Activated CD4-positive, alpha-beta memory T cell treated with anti-CD3 and anti-CD28 coated beads for 36 hours (primary cell): ENCODE data around the gene DHRS12. TPM values are rescaled to one million over a fixed set of nuclear protein-coding genes. Genes with fewer than 3 reads are reported as not detected.
A peak's percentile ranks its signal among the peaks of the same experiment; 100 is the strongest.

Source experiments
- CTCF ChIA-PET: fragments of 350-600 bp; sonication (Branson Sonifier 250); formaldehyde crosslinking; loops from one replicate; lab custom pipeline; 2021; ENCODE audit warnings: antibody characterized with exemption, inconsistent platforms; lab: Charles Lee
- POLR2A ChIA-PET: fragments of 350-600 bp; sonication (Branson Sonifier 250); formaldehyde crosslinking; loops from one replicate; lab custom pipeline; 2021; ENCODE audit warnings: antibody characterized with exemption; lab: Charles Lee
- DNase-seq: peaks from one replicate; pipeline ENCODE4 v3.0.0-alpha.2; 2020
- H3K27ac Mint-ChIP-seq: one replicate; pipeline ENCODE4 v1.8.0; 2021; ENCODE audit warnings: mixed read lengths
- H3K27me3 Mint-ChIP-seq: one replicate; pipeline ENCODE4 v1.8.0; 2021; ENCODE audit warnings: mixed read lengths
- H3K36me3 Mint-ChIP-seq: one replicate; pipeline ENCODE4 v1.8.0; 2021; ENCODE audit warnings: mixed read lengths
- H3K4me1 Mint-ChIP-seq: one replicate; pipeline ENCODE4 v1.8.0; 2021; ENCODE audit warnings: low read depth, mixed read lengths
- H3K4me3 Mint-ChIP-seq: one replicate; pipeline ENCODE4 v1.8.0; 2021; ENCODE audit warnings: mild to moderate bottlenecking, mixed read lengths
- H3K9me3 Mint-ChIP-seq: one replicate; pipeline ENCODE4 v1.8.0; 2021; ENCODE audit warnings: mixed read lengths
- intact Hi-C: fragments of 100-400 bp; cut with micrococcal nuclease; formaldehyde crosslinking; loops from one replicate; pipeline ENCODE4 v1.15.1; 2023
- total RNA-seq, 2 experiments: library from RNA; stranded (reverse); gene quantifications; one replicate each; pipeline ENCODE4 v1.2.3, GENCODE V29; 2021

DHRS12 gene
- total RNA-seq, 2 experiments from 2014 or later = 6.7 to 7.0 TPM

- Mint-ChIP-seq H3K9me3 (no peaks in the 10 kb centered on the region), H3K27me3 (no peaks in the 10 kb centered on the region), H3K4me1 (peaks cover 90% of the 10 kb centered on the region), H3K27ac (peak overlapping the region; percentile 84), H3K36me3 (no peaks in the 10 kb centered on the region), H3K4me3 (peak overlapping the region; percentile 42)
- intact Hi-C loops = loop anchor here (1.0 kb wide), 4 partner anchors 8 to 193 kb away; partner anchors contain the start of gene ALG11
- ChIA-PET POLR2A (interaction anchor here (0.8 to 1.5 kb wide), 4 partner anchors 13 to 233 kb away, joined by 3 to 4 read pairs (median 4); no protein-coding TSS in a partner anchor), CTCF (interaction anchor here (0.7 to 4.2 kb wide), 6 partner anchors 13 to 30 kb away, joined by 3 to 33 read pairs (median 4); no protein-coding TSS in a partner anchor)
- peak; percentile 78 for DNase-seq
Observed at GRCh38 chr13:51818781-51819511, 15.0 kb upstream of the DHRS12 start.

DNA sequence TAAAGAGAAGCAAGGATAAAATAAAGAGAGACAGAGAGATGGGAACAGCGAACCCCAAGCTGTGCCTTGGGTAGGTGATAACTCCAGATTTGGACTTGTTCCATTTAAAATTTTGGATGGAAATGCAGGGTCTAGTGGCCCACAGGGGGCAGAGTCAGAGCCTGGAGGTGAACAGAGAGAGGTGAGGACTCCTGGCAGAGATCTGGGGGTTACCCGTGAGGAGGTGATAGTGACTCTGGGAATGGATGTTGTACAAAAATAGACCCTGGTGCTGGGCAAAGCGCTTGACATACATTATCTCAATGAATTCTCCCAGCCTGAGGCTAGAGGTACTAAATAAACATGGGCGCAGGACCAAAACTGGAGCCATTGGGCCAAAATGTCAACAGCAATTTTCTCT lies 14.3 kb upstream of the DHRS12 start:
- POLR2A ChIA-PET = interaction anchor here (1.2 kb wide), 1 partner anchor 16 kb away, joined by 3 read pairs; no protein-coding TSS in a partner anchor
- H3K9me3 Mint-ChIP-seq = no peaks in the 10 kb centered on the region
- peak; percentile 31 for DNase-seq
- H3K4me3 Mint-ChIP-seq = no peak overlapping the region
- peaks cover 83% of the 10 kb centered on the region for H3K4me1 Mint-ChIP-seq
- peak overlapping the region; percentile 84 for H3K27ac Mint-ChIP-seq
- no peaks in the 10 kb centered on the region for H3K36me3 Mint-ChIP-seq
- intact Hi-C loops = no loop called here
- CTCF ChIA-PET = interaction anchor here (1.0 to 4.2 kb wide), 4 partner anchors 14 to 40 kb away, joined by 4 to 33 read pairs (median 6); no protein-coding TSS in a partner anchor
- no peaks in the 10 kb centered on the region for H3K27me3 Mint-ChIP-seq

- intact Hi-C loops = no loop called here
- no peaks in the 10 kb centered on the region for H3K36me3 Mint-ChIP-seq
- no peak for DNase-seq
- H3K4me3 Mint-ChIP-seq = no peak overlapping the region
- no peaks in the 10 kb centered on the region for H3K9me3 Mint-ChIP-seq
- CTCF ChIA-PET = interaction anchor here (1.0 to 1.2 kb wide), 2 partner anchors 15 to 40 kb away, joined by 4 to 5 read pairs; no protein-coding TSS in a partner anchor
- POLR2A ChIA-PET = no interaction called here
- H3K27ac Mint-ChIP-seq = peak overlapping the region; percentile 84
- peaks cover 79% of the 10 kb centered on the region for H3K4me1 Mint-ChIP-seq
- no peaks in the 10 kb centered on the region for H3K27me3 Mint-ChIP-seq
Observed at GRCh38 chr13:51817717-51818116, 13.8 kb upstream of the DHRS12 start.

DNA sequence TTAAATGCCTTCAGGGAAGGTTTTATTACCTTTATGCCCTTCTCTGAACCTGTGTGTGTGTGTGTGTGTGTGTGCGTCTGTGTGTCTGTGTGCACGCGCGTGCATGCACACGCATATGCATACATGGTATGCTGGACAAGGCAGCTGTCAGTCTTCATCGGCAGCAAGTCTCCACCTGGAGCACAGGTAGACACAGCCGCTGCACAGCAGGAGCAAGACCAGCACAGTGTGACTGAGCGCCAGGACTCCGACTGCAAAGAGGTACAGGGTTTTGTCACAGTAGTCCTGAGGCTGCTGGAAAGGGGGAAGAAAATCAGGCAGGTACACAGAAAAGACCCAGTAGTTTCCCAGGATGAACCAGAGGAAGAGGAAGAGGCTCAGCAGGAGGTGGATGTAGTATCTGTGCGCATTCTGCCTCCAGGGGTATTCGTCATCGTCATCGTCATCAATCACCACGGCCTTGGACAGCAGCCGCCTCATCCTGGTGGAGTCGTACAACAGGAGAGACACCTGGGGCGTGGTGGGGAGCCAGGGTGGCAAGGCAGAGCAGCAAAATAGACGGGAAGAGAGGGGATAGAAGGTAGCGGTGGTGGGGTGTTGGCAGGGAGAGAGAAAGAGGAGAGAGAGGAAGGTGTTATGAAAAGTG lies 12.8 kb upstream of the DHRS12 start:
- no peaks in the 10 kb centered on the region for H3K27me3 Mint-ChIP-seq
- intact Hi-C loops = no loop called here
- no peak overlapping the region for H3K4me3 Mint-ChIP-seq
- no peaks in the 10 kb centered on the region for H3K9me3 Mint-ChIP-seq
- POLR2A ChIA-PET = interaction anchor here (0.8 kb wide), 1 partner anchor 364 kb away, joined by 3 read pairs; no protein-coding TSS in a partner anchor
- DNase-seq = no peak
- H3K4me1 Mint-ChIP-seq = peaks cover 77% of the 10 kb centered on the region
- no peaks in the 10 kb centered on the region for H3K36me3 Mint-ChIP-seq
- CTCF ChIA-PET = interaction anchor here (1.2 to 7.3 kb wide), 13 partner anchors 9 to 311 kb away, joined by 3 to 158 read pairs (median 17); partner anchors contain the start of gene TMEM272
- no peak overlapping the region for H3K27ac Mint-ChIP-seq

DNA sequence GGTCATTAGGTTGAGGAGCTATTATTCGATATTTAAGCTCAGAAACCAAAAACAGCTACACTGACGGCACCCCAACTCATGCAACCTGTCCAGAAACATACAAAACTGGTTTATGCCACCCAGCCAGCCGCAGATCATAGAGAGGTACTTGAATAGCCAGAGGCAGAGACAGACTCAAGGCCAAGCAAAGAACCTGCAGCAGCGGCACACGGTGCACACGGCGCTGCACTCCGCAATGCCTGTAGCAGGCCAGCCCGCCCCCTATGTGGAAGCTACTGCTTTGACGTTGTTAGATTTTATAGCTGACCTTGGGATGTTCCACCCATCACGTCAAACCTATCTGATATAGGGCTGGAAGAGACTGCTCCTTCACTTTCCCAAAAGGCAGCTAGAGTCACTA lies 11.9 kb upstream of the DHRS12 start:
- Mint-ChIP-seq H3K27ac (no peak overlapping the region), H3K36me3 (no peaks in the 10 kb centered on the region), H3K27me3 (no peaks in the 10 kb centered on the region), H3K9me3 (no peaks in the 10 kb centered on the region), H3K4me3 (no peak overlapping the region), H3K4me1 (peaks cover 74% of the 10 kb centered on the region)
- intact Hi-C loops = loop anchor here (1.0 to 2.0 kb wide), 4 partner anchors 9 to 311 kb away; no protein-coding TSS in a partner anchor
- no peak for DNase-seq
- ChIA-PET POLR2A (interaction anchor here (0.8 to 3.0 kb wide), 3 partner anchors 10 to 363 kb away, joined by 3 to 13 read pairs (median 3); no protein-coding TSS in a partner anchor), CTCF (interaction anchor here (0.6 to 7.3 kb wide), 30 partner anchors 10 to 533 kb away, joined by 3 to 158 read pairs (median 4); partner anchors contain the start of gene TMEM272)

- no peaks in the 10 kb centered on the region for H3K36me3 Mint-ChIP-seq
- DNase-seq = peak; percentile 88
- peak overlapping the region; percentile 48 for H3K4me3 Mint-ChIP-seq
- peaks cover 67% of the 10 kb centered on the region for H3K4me1 Mint-ChIP-seq
- H3K9me3 Mint-ChIP-seq = no peaks in the 10 kb centered on the region
- intact Hi-C loops = loop anchor here (1.0 to 2.0 kb wide), 4 partner anchors 10 to 312 kb away; no protein-coding TSS in a partner anchor
- ChIA-PET CTCF (interaction anchor here (0.6 to 7.3 kb wide), 35 partner anchors 9 to 532 kb away, joined by 3 to 158 read pairs (median 4); partner anchors contain the start of genes NEK5 and TMEM272), POLR2A (interaction anchor here (1.1 to 3.0 kb wide), 3 partner anchors 10 to 23 kb away, joined by 3 to 13 read pairs (median 8); no protein-coding TSS in a partner anchor)
- H3K27ac Mint-ChIP-seq = peak overlapping the region; percentile 66
- no peaks in the 10 kb centered on the region for H3K27me3 Mint-ChIP-seq
Observed at GRCh38 chr13:51814825-51815650, 11.1 kb upstream of the DHRS12 start.

- peaks cover 3% of the 10 kb centered on the region for H3K36me3 Mint-ChIP-seq
- no peak overlapping the region for H3K27ac Mint-ChIP-seq
- H3K4me3 Mint-ChIP-seq = no peak overlapping the region
- ChIA-PET POLR2A (interaction anchor here (1.8 to 3.0 kb wide), 2 partner anchors 9 to 12 kb away, joined by 8 to 13 read pairs; no protein-coding TSS in a partner anchor), CTCF (interaction anchor here (0.6 to 7.3 kb wide), 13 partner anchors 8 to 387 kb away, joined by 3 to 158 read pairs (median 18); partner anchors contain the start of genes NEK5 and TMEM272)
- H3K4me1 Mint-ChIP-seq = peaks cover 57% of the 10 kb centered on the region
- intact Hi-C loops = loop anchor here (2.0 kb wide), 1 partner anchor 313 kb away; no protein-coding TSS in a partner anchor
- DNase-seq = no peak
- no peaks in the 10 kb centered on the region for H3K27me3 Mint-ChIP-seq
- no peaks in the 10 kb centered on the region for H3K9me3 Mint-ChIP-seq
Observed at GRCh38 chr13:51814071-51814470, 10.1 kb upstream of the DHRS12 start.

DNA sequence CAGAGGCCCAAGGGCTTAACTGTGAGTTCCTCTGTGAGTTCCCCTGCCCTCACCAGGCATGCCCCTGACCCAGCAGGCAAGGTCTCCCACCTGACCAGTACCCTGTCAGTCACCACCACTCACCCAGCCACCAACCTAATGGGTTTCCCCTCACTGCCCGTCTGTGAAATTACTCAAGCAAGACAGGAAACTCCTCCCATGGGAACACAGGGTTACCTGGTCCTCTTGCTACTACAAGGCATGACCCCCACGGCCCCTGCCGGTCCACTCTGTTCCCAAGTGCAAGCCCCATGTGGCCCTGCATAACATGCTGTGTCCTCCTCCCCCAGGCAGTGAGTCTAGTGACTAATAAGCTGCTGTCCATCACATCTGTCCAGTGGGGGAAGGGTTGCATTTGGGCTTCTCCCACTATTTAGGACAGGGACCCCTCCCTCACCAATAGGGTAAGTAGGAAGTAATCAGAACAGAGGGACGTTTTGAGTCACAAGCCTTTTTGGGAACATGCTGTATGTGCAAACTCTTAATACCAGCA lies 8.0 kb upstream of the DHRS12 start:
- Mint-ChIP-seq H3K9me3 (no peaks in the 10 kb centered on the region), H3K4me3 (no peak overlapping the region), H3K36me3 (peaks cover 4% of the 10 kb centered on the region), H3K27ac (peak overlapping the region; percentile 65), H3K27me3 (no peaks in the 10 kb centered on the region), H3K4me1 (peaks cover 50% of the 10 kb centered on the region)
- CTCF ChIA-PET = interaction anchor here (2.7 to 7.3 kb wide), 4 partner anchors 10 to 38 kb away, joined by 16 to 158 read pairs (median 68); no protein-coding TSS in a partner anchor
- POLR2A ChIA-PET = no interaction called here
- intact Hi-C loops = no loop called here
- peak; percentile 65 for DNase-seq

GRCh38 chr13:51811046-51811445 lies 7.1 kb upstream of the DHRS12 start:
- Mint-ChIP-seq H3K9me3 (no peaks in the 10 kb centered on the region), H3K27me3 (no peaks in the 10 kb centered on the region), H3K4me3 (no peak overlapping the region), H3K27ac (peak overlapping the region; percentile 65), H3K36me3 (peaks cover 4% of the 10 kb centered on the region), H3K4me1 (peaks cover 51% of the 10 kb centered on the region)
- ChIA-PET POLR2A (no interaction called here), CTCF (interaction anchor here (1.4 to 7.3 kb wide), 3 partner anchors 10 to 39 kb away, joined by 4 to 158 read pairs (median 16); no protein-coding TSS in a partner anchor)
- no peak for DNase-seq
- intact Hi-C loops = no loop called here

DNA sequence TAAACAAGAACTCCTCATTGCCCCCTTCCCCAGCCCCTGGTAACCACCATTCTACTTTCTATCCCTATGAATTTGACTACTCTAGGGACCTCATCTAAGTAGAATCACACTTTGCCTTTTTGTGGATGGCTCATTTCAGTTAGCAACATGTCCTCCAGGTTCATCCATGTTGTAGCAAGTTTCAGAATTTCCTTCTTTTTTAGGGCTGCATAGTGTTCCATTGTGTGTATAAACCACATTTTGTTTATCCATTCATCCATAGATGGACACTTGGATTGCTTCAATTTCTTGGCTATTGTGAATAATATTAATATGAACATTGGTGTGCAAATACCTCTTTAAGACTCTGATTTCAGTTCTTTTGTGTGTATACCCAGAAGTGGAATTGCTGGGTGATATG lies 4.8 kb upstream of the DHRS12 start:
- DNase-seq = no peak
- POLR2A ChIA-PET = no interaction called here
- Mint-ChIP-seq H3K4me3 (no peak overlapping the region), H3K36me3 (peaks cover 6% of the 10 kb centered on the region), H3K4me1 (peaks cover 47% of the 10 kb centered on the region), H3K27me3 (no peaks in the 10 kb centered on the region), H3K27ac (no peak overlapping the region), H3K9me3 (no peaks in the 10 kb centered on the region)
- intact Hi-C loops = no loop called here
- CTCF ChIA-PET = interaction anchor here (0.9 kb wide), 1 partner anchor 11 kb away, joined by 3 read pairs; no protein-coding TSS in a partner anchor
